HK-2 (cell line): ENCODE data around the gene CCDC78.

Source experiments
- DNase-seq: peaks from one replicate; pipeline ENCODE4 v3.0.0-alpha.2; 2018; ENCODE audit not compliant: unreplicated experiment

The CCDC78 gene

GRCh38 chr16:726438-727290 lies at the start of gene CCDC78, which contains the start of gene HAGHL:
CCDC78 (minus strand) TSS chr16:726443; CDS start chr16:726367, 76 bp downstream.
HAGHL (plus strand) TSS chr16:727106; CDS start chr16:727510, 404 bp downstream.
- peak; percentile 46 for DNase-seq

- DNase-seq, result no peak
Measured at GRCh38 chr16:775236-775796, 49.1 kb upstream of the CCDC78 start.

GRCh38 chr16:774086-775001 lies 48.1 kb upstream of the CCDC78 start:
- DNase-seq, result no peak

- DNase-seq, result no peak
Measured at GRCh38 chr16:772959-773358, 46.7 kb upstream of the CCDC78 start.

- no peak for DNase-seq
Measured at GRCh38 chr16:770411-770810, 44.2 kb upstream of the CCDC78 start.

GRCh38 chr16:769934-770333 lies 43.7 kb upstream of the CCDC78 start:
- DNase-seq, result no peak

- no peak for DNase-seq
Measured at GRCh38 chr16:769184-769784, 43.0 kb upstream of the CCDC78 start.

- DNase-seq, result no peak
Measured at GRCh38 chr16:768428-768827, 42.2 kb upstream of the CCDC78 start.

GRCh38 chr16:767743-768235 lies 41.5 kb upstream of the CCDC78 start:
- no peak for DNase-seq

- no peak for DNase-seq
Measured at GRCh38 chr16:766820-767640, 40.8 kb upstream of the CCDC78 start.

- DNase-seq, result no peak
Measured at GRCh38 chr16:766008-766819, 40.0 kb upstream of the CCDC78 start.

- DNase-seq, result no peak
Measured at GRCh38 chr16:765488-765865, 39.2 kb upstream of the CCDC78 start.

GRCh38 chr16:764848-765487 lies 38.7 kb upstream of the CCDC78 start:
- no peak for DNase-seq

GRCh38 chr16:764184-764750 lies 38.0 kb upstream of the CCDC78 start:
- DNase-seq, result no peak

- DNase-seq, result no peak
Measured at GRCh38 chr16:763369-764183, 37.3 kb upstream of the CCDC78 start.

- DNase-seq, result no peak
Measured at GRCh38 chr16:762595-763268, 36.5 kb upstream of the CCDC78 start.

GRCh38 chr16:761625-762513 lies 35.6 kb upstream of the CCDC78 start:
- no peak for DNase-seq
